Thyroid gland (tissue), 4 donors: ENCODE measurements around the gene FAM168B. TPM values are rescaled to one million over a fixed set of nuclear protein-coding genes. Genes with fewer than 3 reads are reported as not detected.

Source experiments
- DNase-seq, 2 donors: peaks; one replicate each; pipeline ENCODE4 v3.0.0-alpha.2; 2019
- H3K27ac ChIP-seq, 3 donors: fragments of 200-600 bp; sonication (generic); 1 replicate in 2 of 3; 2 replicates in 1 of 3; pipeline ENCODE4 v1.5.1; 2016 to 2019; ENCODE audit warnings: mild to moderate bottlenecking in 1 of 3, moderate library complexity in 1 of 3
- H3K27me3 ChIP-seq: fragments of 200-600 bp; sonication (generic); one replicate; pipeline ENCODE4 v1.5.1; 2019
- H3K36me3 ChIP-seq, 2 donors: fragments of 200-600 bp; sonication (generic); one replicate each; pipeline ENCODE4 v1.5.1; 2016 to 2019
- H3K4me1 ChIP-seq, 2 donors: fragments of 200-600 bp; sonication (generic); one replicate each; pipeline ENCODE4 v1.5.1; 2017 to 2019
- H3K4me3 ChIP-seq, 3 donors: fragments of 200-600 bp; sonication (generic); replicated peaks in 1 of 3; 1 replicate in 2 of 3; 2 replicates in 1 of 3; pipeline ENCODE4 v1.5.1; 2016; ENCODE audit warnings: mild to moderate bottlenecking in 1 of 3
- H3K9me3 ChIP-seq: fragments of 200-600 bp; sonication (generic); one replicate; pipeline ENCODE4 v1.5.1; 2017
- POLR2A ChIP-seq, 2 donors: fragments of 450-650 bp; IDR thresholded peaks; one replicate each; pipeline ENCODE4 v1.6.1; 2017; ENCODE audit warnings: antibody characterized with exemption in 2 of 2, mild to moderate bottlenecking in 2 of 2, moderate library complexity in 1 of 2
- WGBS, 2 donors: methylation state at CpG; one replicate each; pipeline ENCODE4 v1.1.5; 2017; 5-methylcytosine and 5-hydroxymethylcytosine counted together
- intact Hi-C: fragments of 100-400 bp; cut with DNase I; formaldehyde crosslinking; loops from one replicate; pipeline ENCODE4 v1.15.1; 2023
- total RNA-seq, 4 donors: library from RNA; depleted of rRNA; stranded (reverse); fragments of >200 nt; gene quantifications; one replicate each; pipeline ENCODE4 v1.2.3, GENCODE V29; 2016
- TF ChIP-seq, protein P1 (sequence below), 6 experiments: fragments of 200-600 bp in 3 of 6; fragments of 450-650 bp in 3 of 6; sonication (generic) in 3 of 6; IDR thresholded peaks; one replicate each; pipeline ENCODE4 v1.5.1; 2016 to 2019; ENCODE audit warnings: antibody characterized with exemption in 6 of 6, mild to moderate bottlenecking in 2 of 6, inconsistent platforms in 1 of 6, moderate library complexity in 1 of 6

The FAM168B gene
- total RNA-seq, 4 donors from 2014 or later = 110 to 156 (median 146) TPM

DNA sequence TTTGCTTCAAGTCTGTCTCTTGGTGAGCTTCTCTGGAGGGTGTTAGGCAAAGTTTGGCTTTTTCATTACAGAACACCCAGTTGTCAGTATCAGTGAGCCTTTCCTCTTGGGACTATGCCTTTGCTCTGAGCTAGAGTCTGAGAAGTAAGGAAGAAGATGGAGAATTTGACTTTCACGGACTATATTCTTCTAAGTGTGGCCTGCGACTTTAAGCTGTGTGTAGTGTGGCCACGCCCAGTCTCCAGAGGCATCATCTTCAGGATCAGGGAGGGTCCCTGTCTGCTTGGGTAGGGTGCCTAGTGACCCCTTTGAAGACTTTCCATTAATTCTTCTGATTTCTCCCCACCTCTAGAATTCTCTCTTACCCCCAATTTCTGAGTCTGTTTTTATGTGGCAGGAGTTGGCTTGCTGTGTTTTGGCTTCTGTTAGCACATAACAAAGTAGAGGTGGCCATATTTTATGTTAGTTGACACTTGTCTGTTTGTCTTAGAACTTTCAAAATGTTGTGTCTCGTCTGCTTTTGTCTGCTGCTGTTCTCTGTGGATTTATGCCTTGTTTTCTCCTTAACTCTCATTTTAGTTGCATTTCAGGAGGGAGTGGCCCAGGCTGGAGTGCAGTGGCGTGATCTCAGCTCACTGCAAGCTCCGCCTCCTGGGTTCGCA, 20.4 kb upstream of the FAM168B start:
- no peak overlapping the region for H3K27ac ChIP-seq
- DNase-seq = no peak
- H3K36me3 ChIP-seq = no peaks in the 10 kb centered on the region
- intact Hi-C loops = no loop called here
- 93 to 95% methylated on average over 7 of the region's 7 CpGs for WGBS, 2 donors
- no peak overlapping the region for H3K4me3 ChIP-seq
- no peaks in the 10 kb centered on the region for H3K9me3 ChIP-seq
- H3K4me1 ChIP-seq = peaks cover 4 to 22% of the 10 kb centered on the region in 2 donors
- TF ChIP-seq POLR2A (IDR thresholded peaks at IDR 0.05) = no peak
- TF ChIP-seq, protein P1, sequence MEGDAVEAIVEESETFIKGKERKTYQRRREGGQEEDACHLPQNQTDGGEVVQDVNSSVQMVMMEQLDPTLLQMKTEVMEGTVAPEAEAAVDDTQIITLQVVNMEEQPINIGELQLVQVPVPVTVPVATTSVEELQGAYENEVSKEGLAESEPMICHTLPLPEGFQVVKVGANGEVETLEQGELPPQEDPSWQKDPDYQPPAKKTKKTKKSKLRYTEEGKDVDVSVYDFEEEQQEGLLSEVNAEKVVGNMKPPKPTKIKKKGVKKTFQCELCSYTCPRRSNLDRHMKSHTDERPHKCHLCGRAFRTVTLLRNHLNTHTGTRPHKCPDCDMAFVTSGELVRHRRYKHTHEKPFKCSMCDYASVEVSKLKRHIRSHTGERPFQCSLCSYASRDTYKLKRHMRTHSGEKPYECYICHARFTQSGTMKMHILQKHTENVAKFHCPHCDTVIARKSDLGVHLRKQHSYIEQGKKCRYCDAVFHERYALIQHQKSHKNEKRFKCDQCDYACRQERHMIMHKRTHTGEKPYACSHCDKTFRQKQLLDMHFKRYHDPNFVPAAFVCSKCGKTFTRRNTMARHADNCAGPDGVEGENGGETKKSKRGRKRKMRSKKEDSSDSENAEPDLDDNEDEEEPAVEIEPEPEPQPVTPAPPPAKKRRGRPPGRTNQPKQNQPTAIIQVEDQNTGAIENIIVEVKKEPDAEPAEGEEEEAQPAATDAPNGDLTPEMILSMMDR (IDR thresholded peaks at IDR 0.05) = no peak
- no peaks in the 10 kb centered on the region for H3K27me3 ChIP-seq

- TF ChIP-seq, protein P1 (IDR thresholded peaks at IDR 0.05) = no peak
- no peak for TF ChIP-seq POLR2A (IDR thresholded peaks at IDR 0.05)
- Histone ChIP-seq H3K36me3 (no peaks in the 10 kb centered on the region), H3K4me3 (no peak overlapping the region), H3K9me3 (no peaks in the 10 kb centered on the region), H3K4me1 (peaks cover 4 to 22% of the 10 kb centered on the region in 2 donors), H3K27me3 (no peaks in the 10 kb centered on the region), H3K27ac (no peak overlapping the region)
- intact Hi-C loops = no loop called here
- WGBS, 2 donors = 71 to 75% methylated on average over 2 of the region's 2 CpGs
- no peak for DNase-seq
Measured at GRCh38 chr2:131112529-131112928, 19.3 kb upstream of the FAM168B start.

DNA sequence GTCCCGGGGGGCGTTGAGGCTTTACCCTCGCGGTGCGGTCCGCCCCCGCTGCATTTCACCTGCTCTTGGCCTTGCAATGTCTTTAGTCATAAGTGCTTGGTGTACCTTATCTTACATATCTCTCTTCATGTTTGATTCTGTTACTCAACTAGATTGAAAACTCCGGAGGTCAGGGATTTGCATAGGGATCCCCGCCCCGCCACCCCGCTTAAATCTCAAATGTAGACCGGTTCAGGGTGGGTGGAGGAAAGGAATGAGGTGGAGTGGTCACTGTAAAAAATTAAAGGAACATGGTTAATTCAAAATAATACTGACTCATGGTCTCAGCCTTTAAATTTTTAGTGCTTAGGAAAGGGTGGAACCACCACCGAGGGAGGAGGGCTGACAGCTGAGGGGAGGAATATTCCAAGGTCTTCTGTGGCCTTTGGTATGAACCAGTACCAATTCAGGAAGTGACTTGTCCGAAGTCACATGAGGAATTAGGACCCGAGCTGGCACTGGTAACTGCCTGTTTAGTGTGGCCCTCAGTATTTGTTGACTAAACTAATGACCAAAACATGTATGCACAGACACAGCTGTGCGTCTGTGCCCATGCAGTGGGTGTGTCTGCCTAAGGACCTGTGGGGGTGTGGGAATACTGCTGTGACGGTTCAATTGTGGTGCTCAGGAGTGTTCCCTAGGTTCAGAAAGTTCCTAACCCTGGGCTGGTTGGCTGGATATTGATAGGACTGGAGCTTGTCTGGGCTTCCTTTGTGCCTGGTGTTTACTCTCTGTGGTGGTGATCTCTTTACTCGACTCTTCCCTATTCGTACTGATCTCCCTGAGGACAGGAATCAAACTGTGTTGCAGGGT, 12.9 kb upstream of the FAM168B start:
- H3K9me3 ChIP-seq = no peaks in the 10 kb centered on the region
- H3K27me3 ChIP-seq = no peaks in the 10 kb centered on the region
- no peaks in the 10 kb centered on the region for H3K36me3 ChIP-seq
- peak overlapping the region; percentile 44 to 89 (median 82) for H3K4me3 ChIP-seq
- H3K4me1 ChIP-seq = peaks cover 14 to 18% of the 10 kb centered on the region in 2 donors
- no peak for TF ChIP-seq POLR2A (IDR thresholded peaks at IDR 0.05)
- TF ChIP-seq, protein P1 (IDR thresholded peaks at IDR 0.05) = no peak
- 1 to 3% methylated on average over 19 of the region's 19 CpGs for WGBS, 2 donors
- H3K27ac ChIP-seq = peak overlapping the region; percentile 86 to 97 (median 92)
- intact Hi-C loops = no loop called here
- peak; percentile 61 to 63 for DNase-seq

GRCh38 chr2:131105156-131105949, 12.1 kb upstream of the FAM168B start, which contains the start of gene PLEKHB2:
TSS of gene PLEKHB2 (plus strand) at chr2:131105336. CDS start at chr2:131120942, 15,606 bp downstream.
- WGBS, 2 donors = 0 to 1% methylated on average over 39 to 59 of the region's 66 CpGs
- TF ChIP-seq POLR2A (IDR thresholded peaks at IDR 0.05) = peak; percentile 87 to 93
- TF ChIP-seq, protein P1 (IDR thresholded peaks at IDR 0.05) = peak in 1 of 6 experiments; percentile 30
- Histone ChIP-seq H3K27ac (peak within 1 kb of the TSS; percentile 86 to 97 (median 92)), H3K4me3 (peak within 1 kb of the TSS; percentile 44 to 89 (median 82)), H3K27me3 (no peaks in the 10 kb centered on the region), H3K4me1 (peaks cover 14 to 18% of the 10 kb centered on the region in 2 donors), H3K9me3 (no peaks in the 10 kb centered on the region), H3K36me3 (no peaks in the 10 kb centered on the region)
- intact Hi-C loops = no loop called here
- DNase-seq = peak; percentile 87 to 89
